ENCODE results near the gene TANC1. TPM values are rescaled to one million over a fixed set of nuclear protein-coding genes. Genes with fewer than 3 reads are reported as not detected.

The TANC1 gene
- total RNA-seq, 1 experiment from 2014 or later, result 2.5 TPM

- peaks cover 0 to 11% (median 0%) of the 10 kb centered on the region in 3 experiments; a peak in 4 of 7 replicates for H3K36me3 Mint-ChIP-seq (ENCODE audit: insufficient read depth in 1 of 3, low read depth in 3 of 3)
- Histone ChIP-seq H3K4me2 (ENCODE audit: insufficient read depth, insufficient read length, low read length) (no peak overlapping the region), H3K23me2 (ENCODE audit: insufficient read length, low read depth, low read length, poor library complexity, severe bottlenecking) (no peaks in the 10 kb centered on the region), H3K4me1 (ENCODE audit: insufficient read depth, low read length) (no peaks in the 10 kb centered on the region), H2BK120ac (ENCODE audit: low read depth, low read length, poor library complexity, severe bottlenecking) (no peak overlapping the region), H3K79me2 (ENCODE audit: insufficient read depth, low read length) (no peaks in the 10 kb centered on the region), H3K18ac (ENCODE audit: insufficient read length, low read depth, low read length) (no peak overlapping the region), H4K8ac (replicated peaks; ENCODE audit: insufficient read length, low read depth, low read length) (no peak overlapping the region), H3K27ac (ENCODE audit: insufficient read length, low read depth, low read length) (no peak overlapping the region), H3K9ac (ENCODE audit: extremely low read depth, insufficient read length, low read length) (no peak overlapping the region), H4K5ac (ENCODE audit: insufficient read length, low read depth, low read length) (no peak overlapping the region), H2BK15ac (ENCODE audit: low read depth, low read length) (no peak overlapping the region), H2BK5ac (ENCODE audit: insufficient read length, low read length) (no peak overlapping the region), H3K27me3 (ENCODE audit: insufficient read depth, low read length) (no peaks in the 10 kb centered on the region), H4K91ac (ENCODE audit: insufficient read length, low read depth, low read length) (no peak overlapping the region), H3K23ac (ENCODE audit: insufficient read length, low read depth, low read length) (no peak overlapping the region), H2BK12ac (ENCODE audit: insufficient read length, low read depth, low read length) (no peak overlapping the region), H3T11ph (ENCODE audit: low read length) (no peak overlapping the region), H4K20me1 (ENCODE audit: control insufficient read depth, insufficient read depth, insufficient read length) (no peaks in the 10 kb centered on the region), H2AFZ (ENCODE audit: low read length) (no peak overlapping the region), H2AK5ac (ENCODE audit: insufficient read length, low read length) (no peak overlapping the region), H3K56ac (ENCODE audit: insufficient read length, low read depth, low read length) (no peak overlapping the region), H2BK20ac (ENCODE audit: low read depth, low read length, poor library complexity, severe bottlenecking) (no peak overlapping the region), H3K14ac (ENCODE audit: insufficient read depth, low read length) (no peak overlapping the region), H3K4ac (ENCODE audit: low read depth, low read length) (no peak overlapping the region), H3K79me1 (ENCODE audit: insufficient read depth, low read depth, low read length, poor library complexity, severe bottlenecking) (no peaks in the 10 kb centered on the region), H3K9me3 (ENCODE audit: control insufficient read depth, low read depth, low read length) (no peaks in the 10 kb centered on the region)
- no CpG with 5 or more reads among the region's 14 CpGs for WGBS (ENCODE audit: extremely low coverage, insufficient read length, low lambda C conversion rate)
- no peak for TF ChIP-seq CTCF (conservative IDR thresholded peaks at IDR 0.05)
- peak overlapping the region in 2 of 3 experiments; percentile 19 to 37; a peak in 2 of 7 replicates for H3K27ac Mint-ChIP-seq
- H3K4me3 Mint-ChIP-seq, result no peak overlapping the region
- H3K27me3 Mint-ChIP-seq (ENCODE audit: low read depth), result peaks cover 2% of the 10 kb centered on the region; the same call in 1 of the 2 replicates
- no peak for DNase-seq
- no peaks in the 10 kb centered on the region for H3K9me3 Mint-ChIP-seq
- H3K4me1 Mint-ChIP-seq, result peaks cover 0 to 9% of the 10 kb centered on the region in 2 experiments; a peak in 2 of 4 replicates
Measured at GRCh38 chr2:159228081-159228581, 259.7 kb downstream of the TANC1 start.
